ENCODE data around the gene PSAP. TPM values are rescaled to one million over a fixed set of nuclear protein-coding genes. Genes with fewer than 3 reads are reported as not detected.
A peak's percentile ranks its signal among the peaks of the same experiment; 100 is the strongest.

The PSAP gene
- total RNA-seq, 1 experiment from 2014 or later, result 565 TPM

GRCh38 chr10:71845410-71846405 is 5.3 kb downstream of the PSAP start:
- DNase-seq (ENCODE audit: low spot score), result no peak

- no peak for DNase-seq (ENCODE audit: low spot score)
Measured at GRCh38 chr10:71844695-71845094, 6.4 kb downstream of the PSAP start.

GRCh38 chr10:71844084-71844483 is 7.0 kb downstream of the PSAP start:
- DNase-seq (ENCODE audit: low spot score), result no peak

- no peak for DNase-seq (ENCODE audit: low spot score)
Measured at GRCh38 chr10:71842856-71843686, 8.0 kb downstream of the PSAP start.

- DNase-seq (ENCODE audit: low spot score), result no peak
Measured at GRCh38 chr10:71842422-71842821, 8.6 kb downstream of the PSAP start.

- no peak for DNase-seq (ENCODE audit: low spot score)
Measured at GRCh38 chr10:71840958-71841335, 10.1 kb downstream of the PSAP start.

GRCh38 chr10:71840177-71840957 is 10.7 kb downstream of the PSAP start:
- peak; percentile 73 for DNase-seq (ENCODE audit: low spot score)

- no peak for DNase-seq (ENCODE audit: low spot score)
Measured at GRCh38 chr10:71838264-71839211, 12.5 kb downstream of the PSAP start.

GRCh38 chr10:71837098-71837827 is 13.8 kb downstream of the PSAP start:
- DNase-seq (ENCODE audit: low spot score), result no peak

GRCh38 chr10:71836596-71836974 is 14.5 kb downstream of the PSAP start:
- no peak for DNase-seq (ENCODE audit: low spot score)

- DNase-seq (ENCODE audit: low spot score), result no peak
Measured at GRCh38 chr10:71835671-71836595, 15.1 kb downstream of the PSAP start.

GRCh38 chr10:71834343-71834674 is 16.7 kb downstream of the PSAP start:
- no peak for DNase-seq (ENCODE audit: low spot score)

GRCh38 chr10:71833451-71834342 is 17.4 kb downstream of the PSAP start:
- DNase-seq (ENCODE audit: low spot score), result no peak

GRCh38 chr10:71832967-71833366 is 18.1 kb downstream of the PSAP start:
- DNase-seq (ENCODE audit: low spot score), result no peak

GRCh38 chr10:71831646-71832552 is 19.2 kb downstream of the PSAP start:
- DNase-seq (ENCODE audit: low spot score), result peak; percentile 72

GRCh38 chr10:71830726-71831125 is 20.3 kb downstream of the PSAP start:
- no peak for DNase-seq (ENCODE audit: low spot score)

GRCh38 chr10:71829896-71830295 is 21.2 kb downstream of the PSAP start:
- no peak for DNase-seq (ENCODE audit: low spot score)

Measured in HT-29 (cell line).